Measurements from ENCODE around the gene POM121L2. TPM values are rescaled to one million over a fixed set of nuclear protein-coding genes. Genes with fewer than 3 reads are reported as not detected.

The POM121L2 gene
- total and polyA plus RNA-seq, 9 of the 15 experiments (the other 6 are each of a cell fraction or from before 2014, with no cell fraction given), result 0.23 to 0.45 TPM; not detected in 7

GRCh38 chr6:27279513-27280063 lies 32.5 kb downstream of the POM121L2 start (continued):
- no peak for TF ChIP-seq FOXJ2 (tag; IDR thresholded peaks at IDR 0.05)
- TF ChIP-seq BRCA1 (IDR thresholded peaks at IDR 0.05), result no peak
- TF ChIP-seq BRCA1 (CRISPR knock-in tag; IDR thresholded peaks at IDR 0.05), result no peak
- no peak for TF ChIP-seq ZBTB12 (CRISPR knock-in tag; IDR thresholded peaks at IDR 0.05)
- no peak for TF ChIP-seq MYBL2 (IDR thresholded peaks at IDR 0.05; ENCODE audit: low read depth)
- no peak for TF ChIP-seq MYBL2 (CRISPR knock-in tag; IDR thresholded peaks at IDR 0.05; ENCODE audit: borderline replicate concordance)
- TF ChIP-seq ZNF518B (CRISPR knock-in tag; IDR thresholded peaks at IDR 0.05), result no peak
- no peak for TF ChIP-seq CREB3 (tag; conservative IDR thresholded peaks at IDR 0.05; ENCODE audit: low read depth)
- TF ChIP-seq RCOR1 (IDR thresholded peaks at IDR 0.05; ENCODE audit: borderline replicate concordance in 1 of 2, low read depth in 2 of 2, low read length in 2 of 2), result no peak
- 0 out of 2 replicates have a peak, but pooled peaks have one; percentile 17 for TF ChIP-seq TCF7 (IDR thresholded peaks at IDR 0.05; ENCODE audit: borderline replicate concordance)
- TF ChIP-seq TEAD2 (tag; IDR thresholded peaks at IDR 0.05), result no peak
- no peak for TF ChIP-seq CREB1 (IDR thresholded peaks at IDR 0.05)
- no peak for TF ChIP-seq CREB1 (CRISPR knock-in tag; IDR thresholded peaks at IDR 0.05)
- TF ChIP-seq RERE (CRISPR knock-in tag; IDR thresholded peaks at IDR 0.05; ENCODE audit: borderline replicate concordance), result no peak
- TF ChIP-seq MAZ (CRISPR knock-in tag; conservative IDR thresholded peaks at IDR 0.05 in 1 of 2, IDR thresholded peaks at IDR 0.05 in 1 of 2), result peak in 1 of 2 experiments; percentile 37; a peak in 2 of 4 replicates
- 0 out of 2 replicates have a peak, but pooled peaks have one; percentile 3 for TF ChIP-seq GTF2F1 (IDR thresholded peaks at IDR 0.05; ENCODE audit: low read depth, low read length)
